B cell (primary cell): ENCODE data around the gene PLEKHH2. TPM values are rescaled to one million over a fixed set of nuclear protein-coding genes. Genes with fewer than 3 reads are reported as not detected.

ENCODE experiments used
- ATAC-seq: fragments of 200-7000 bp; cut with Tn5 transposase; one replicate; pipeline ENCODE4 v1.10.0; 2021; ENCODE audit warnings: low read depth, mild to moderate bottlenecking, moderate number of reproducible peaks, moderate library complexity
- CTCF ChIA-PET: fragments of 350-600 bp; sonication (Branson Sonifier 250); formaldehyde crosslinking; loops from one replicate; lab custom pipeline; 2021; ENCODE audit warnings: antibody characterized with exemption, inconsistent platforms; lab: Charles Lee
- POLR2A ChIA-PET: fragments of 350-600 bp; sonication (Branson Sonifier 250); formaldehyde crosslinking; loops from one replicate; lab custom pipeline; 2021; ENCODE audit warnings: antibody characterized with exemption; lab: Charles Lee
- DNase-seq: peaks from one replicate; pipeline ENCODE4 v3.0.0; 2013
- H2AFZ ChIP-seq: 2 replicates; pipeline ENCODE4 v1.6.1; 2012; ENCODE audit warnings: mild to moderate bottlenecking, low read depth, low read length; ENCODE audit not compliant: insufficient read depth, poor library complexity, severe bottlenecking
- H3K27ac ChIP-seq, 2 donors: 1 replicate in 1 of 2; 2 replicates in 1 of 2; pipeline ENCODE4 v1.5.1; 2012 to 2013; ENCODE audit warnings: low read length in 2 of 2, mild to moderate bottlenecking in 2 of 2, moderate library complexity in 1 of 2
- H3K27me3 ChIP-seq, 4 experiments: fragments of 200-600 bp in 1 of 4; sonication (generic) in 1 of 4; replicated peaks in 1 of 4; 1 replicate in 2 of 4; 2 replicates in 2 of 4; pipeline versions ENCODE4 v1.6.1 to v1.7.0; 2013 to 2016; ENCODE audit warnings: low read length in 3 of 4, mild to moderate bottlenecking in 2 of 4, mixed read lengths in 1 of 4, moderate library complexity in 1 of 4; ENCODE audit not compliant: insufficient read depth in 4 of 4, control insufficient read depth in 3 of 4; ENCODE audit errors: control extremely low read depth in 1 of 4
- H3K36me3 ChIP-seq, 2 experiments: replicated peaks in 1 of 2; 1 replicate in 1 of 2; 2 replicates in 1 of 2; pipeline versions ENCODE4 v1.6.1 to v1.7.1; 2013; ENCODE audit warnings: low read length in 1 of 2; ENCODE audit not compliant: insufficient read depth in 2 of 2, control insufficient read depth in 1 of 2; ENCODE audit errors: control extremely low read depth in 1 of 2, extremely low read depth in 1 of 2
- H3K4me1 ChIP-seq, 2 donors: fragments of 200-600 bp in 1 of 2; sonication (generic) in 1 of 2; 1 replicate in 1 of 2; 2 replicates in 1 of 2; pipeline versions ENCODE4 v1.5.1 to v1.6.1; 2013 to 2017; ENCODE audit warnings: low read length in 2 of 2; ENCODE audit not compliant: control insufficient read depth in 2 of 2, insufficient read depth in 2 of 2
- H3K4me2 ChIP-seq: replicated peaks from 2 replicates; pipeline ENCODE3; 2012; ENCODE audit warnings: mild to moderate bottlenecking, low read depth, low read length; ENCODE audit not compliant: poor library complexity, severe bottlenecking
- H3K4me3 ChIP-seq, 5 experiments: fragments of 200-600 bp in 1 of 5; sonication (generic) in 1 of 5; 1 replicate in 3 of 5; 2 replicates in 2 of 5; pipeline versions ENCODE4 v1.5.1 to v1.7.0; 2011 to 2016; ENCODE audit warnings: low read length in 4 of 5, mild to moderate bottlenecking in 4 of 5, low read depth in 2 of 5, control low read depth in 1 of 5, moderate library complexity in 1 of 5; ENCODE audit not compliant: insufficient read depth in 1 of 5; ENCODE audit errors: control extremely low read depth in 1 of 5, extremely low read depth in 1 of 5
- H3K79me2 ChIP-seq: fragments of 200-600 bp; sonication (generic); one replicate; pipeline ENCODE4 v1.6.0; 2016; ENCODE audit warnings: low read length; ENCODE audit not compliant: control insufficient read depth, insufficient read depth
- H3K9ac ChIP-seq: fragments of 200-600 bp; sonication (generic); 2 replicates; pipeline ENCODE4 v1.6.1; 2017; ENCODE audit warnings: mild to moderate bottlenecking, low read length, moderate library complexity
- H3K9me3 ChIP-seq, 3 donors: one replicate each; pipeline versions ENCODE4 v1.6.1 to v1.7.1; 2013; ENCODE audit warnings: low read length in 2 of 3; ENCODE audit not compliant: control insufficient read depth in 2 of 3, insufficient read depth in 1 of 3; ENCODE audit errors: control extremely low read depth in 1 of 3
- H4K20me1 ChIP-seq: 2 replicates; pipeline ENCODE4 v1.6.0; 2012; ENCODE audit warnings: mild to moderate bottlenecking, low read length; ENCODE audit not compliant: insufficient read depth, control insufficient read depth, poor library complexity, severe bottlenecking
- H3K27ac Mint-ChIP-seq: one replicate; pipeline ENCODE4 v1.8.0; 2021; ENCODE audit warnings: mixed read lengths
- H3K27me3 Mint-ChIP-seq: one replicate; pipeline ENCODE4 v1.8.0; 2021; ENCODE audit warnings: mixed read lengths
- H3K4me1 Mint-ChIP-seq: one replicate; pipeline ENCODE4 v1.8.0; 2021; ENCODE audit warnings: mixed read lengths
- H3K4me3 Mint-ChIP-seq: one replicate; pipeline ENCODE4 v1.8.0; 2021; ENCODE audit warnings: mixed read lengths
- H3K9me3 Mint-ChIP-seq: one replicate; pipeline ENCODE4 v1.8.0; 2022; ENCODE audit warnings: mixed read lengths; ENCODE audit not compliant: insufficient read depth
- CTCF ChIP-seq: fragments of 200-600 bp; IDR thresholded peaks from one replicate; pipeline ENCODE4 v1.8.0; 2022; ENCODE audit warnings: antibody characterized with exemption, mild to moderate bottlenecking
- EZH2 ChIP-seq: IDR thresholded peaks from 2 replicates; pipeline ENCODE4 v1.6.1; 2012; ENCODE audit warnings: borderline replicate concordance, low read depth, mild to moderate bottlenecking, moderate library complexity, low read length; ENCODE audit not compliant: insufficient read depth, poor library complexity, severe bottlenecking
- WGBS: methylation state at CpG from one replicate; pipeline ENCODE4 v1.1.5; 2013; ENCODE audit warnings: missing lambda C conversion rate; ENCODE audit not compliant: insufficient coverage; 5-methylcytosine and 5-hydroxymethylcytosine counted together
- intact Hi-C: fragments of 100-400 bp; cut with micrococcal nuclease; formaldehyde crosslinking; loops from one replicate; pipeline ENCODE4 v1.10.0; 2022
- polyA plus RNA-seq: library from polyadenylated mRNA; depleted of rRNA; stranded (reverse); fragments of >200 nt; gene quantifications from 2 replicates; pipeline ENCODE4 v1.2.3, GENCODE V29; 2012
- total RNA-seq, 2 donors: library from RNA; stranded (reverse); fragments of 120-200 nt in 1 of 2; gene quantifications; 1 replicate in 1 of 2; 2 replicates in 1 of 2; pipeline versions ENCODE4 v1.2.3 to v1.2.4, GENCODE V29; 2013 to 2022

The PLEKHH2 gene
- total and polyA plus RNA-seq, 2 donors (not counting 1 experiment from before 2014, with no cell fraction given) = 0.17 to 0.19 TPM

DNA sequence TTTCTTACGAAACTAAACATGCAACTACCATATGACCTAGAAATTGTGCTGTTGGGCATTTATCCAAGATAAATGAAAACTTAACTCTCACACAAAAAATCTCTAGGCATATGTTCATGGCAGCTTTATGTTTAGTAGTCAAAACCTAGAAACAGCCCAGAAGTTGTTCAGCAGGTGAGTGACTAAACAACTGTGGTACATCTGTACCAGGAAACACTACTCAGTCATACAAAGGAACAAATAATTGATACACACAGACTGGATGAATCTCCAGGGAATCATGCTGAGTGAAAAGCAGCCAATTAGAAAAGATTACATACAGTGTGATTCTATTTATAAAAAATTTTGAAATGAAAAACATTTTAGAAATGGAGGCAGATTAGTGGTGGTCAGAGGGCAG lies 166.1 kb downstream of the PLEKHH2 start:
- Mint-ChIP-seq H3K9me3 (no peaks in the 10 kb centered on the region), H3K4me3 (no peak overlapping the region), H3K27me3 (no peaks in the 10 kb centered on the region), H3K4me1 (no peaks in the 10 kb centered on the region), H3K27ac (no peak overlapping the region)
- Histone ChIP-seq H3K4me2 (no peak overlapping the region), H3K4me3 (no peak overlapping the region), H3K27ac (no peak overlapping the region), H3K9me3 (no peaks in the 10 kb centered on the region), H2AFZ (no peak overlapping the region), H3K4me1 (no peaks in the 10 kb centered on the region), H4K20me1 (no peaks in the 10 kb centered on the region), H3K36me3 (peaks cover 0 to 3% of the 10 kb centered on the region in 2 experiments), H3K79me2 (no peaks in the 10 kb centered on the region), H3K9ac (no peak overlapping the region), H3K27me3 (no peaks in the 10 kb centered on the region)
- WGBS = no CpG with 5 or more reads among the region's 1 CpG
- TF ChIP-seq EZH2 = no peak
- no peak for TF ChIP-seq CTCF
- intact Hi-C loops = no loop called here
- DNase-seq (no peak), ATAC-seq (no peak)
- ChIA-PET CTCF (no interaction called here), POLR2A (no interaction called here)

GRCh38 chr2:43806719-43807031 lies 169.6 kb downstream of the PLEKHH2 start:
- Histone ChIP-seq H3K27me3 (no peaks in the 10 kb centered on the region), H3K9ac (no peak overlapping the region), H3K79me2 (no peaks in the 10 kb centered on the region), H3K4me2 (no peak overlapping the region), H3K4me3 (no peak overlapping the region), H3K4me1 (no peaks in the 10 kb centered on the region), H4K20me1 (no peaks in the 10 kb centered on the region), H3K27ac (no peak overlapping the region), H2AFZ (no peak overlapping the region), H3K9me3 (no peaks in the 10 kb centered on the region), H3K36me3 (peaks cover 0 to 3% of the 10 kb centered on the region in 2 experiments)
- CTCF ChIA-PET = no interaction called here
- Mint-ChIP-seq H3K27me3 (no peaks in the 10 kb centered on the region), H3K9me3 (no peaks in the 10 kb centered on the region), H3K4me1 (no peaks in the 10 kb centered on the region), H3K27ac (no peak overlapping the region), H3K4me3 (no peak overlapping the region)
- no peak for ATAC-seq
- WGBS = no CpG with 5 or more reads among the region's 2 CpGs
- POLR2A ChIA-PET = no interaction called here
- intact Hi-C loops = no loop called here
- TF ChIP-seq CTCF (no peak), EZH2 (no peak)
- DNase-seq = no peak
